H4 (cell line): ENCODE measurements around the gene NR6A1. TPM values are rescaled to one million over a fixed set of nuclear protein-coding genes. Genes with fewer than 3 reads are reported as not detected.

ENCODE experiments used
- DNase-seq: peaks from one replicate; pipeline ENCODE4 v3.0.0-alpha.2; 2015; ENCODE audit warnings: low spot score
- total RNA-seq: library from RNA; depleted of rRNA; stranded (reverse); fragments of >200 nt; shearing (Covaris generic); gene quantifications from 2 replicates; pipeline ENCODE4 v1.2.3, GENCODE V29; 2014; rRNA removed

The NR6A1 gene
- total RNA-seq, 1 experiment from 2014 or later = 3.7 TPM

GRCh38 chr9:124472770-124473169 lies 298.3 kb downstream of the NR6A1 start:
- DNase-seq = no peak

- no peak for DNase-seq
Observed at GRCh38 chr9:124471761-124472160, 299.4 kb downstream of the NR6A1 start.

GRCh38 chr9:124470726-124471125 lies 300.4 kb downstream of the NR6A1 start:
- DNase-seq = no peak

GRCh38 chr9:124470306-124470705 lies 300.8 kb downstream of the NR6A1 start:
- no peak for DNase-seq

DNA sequence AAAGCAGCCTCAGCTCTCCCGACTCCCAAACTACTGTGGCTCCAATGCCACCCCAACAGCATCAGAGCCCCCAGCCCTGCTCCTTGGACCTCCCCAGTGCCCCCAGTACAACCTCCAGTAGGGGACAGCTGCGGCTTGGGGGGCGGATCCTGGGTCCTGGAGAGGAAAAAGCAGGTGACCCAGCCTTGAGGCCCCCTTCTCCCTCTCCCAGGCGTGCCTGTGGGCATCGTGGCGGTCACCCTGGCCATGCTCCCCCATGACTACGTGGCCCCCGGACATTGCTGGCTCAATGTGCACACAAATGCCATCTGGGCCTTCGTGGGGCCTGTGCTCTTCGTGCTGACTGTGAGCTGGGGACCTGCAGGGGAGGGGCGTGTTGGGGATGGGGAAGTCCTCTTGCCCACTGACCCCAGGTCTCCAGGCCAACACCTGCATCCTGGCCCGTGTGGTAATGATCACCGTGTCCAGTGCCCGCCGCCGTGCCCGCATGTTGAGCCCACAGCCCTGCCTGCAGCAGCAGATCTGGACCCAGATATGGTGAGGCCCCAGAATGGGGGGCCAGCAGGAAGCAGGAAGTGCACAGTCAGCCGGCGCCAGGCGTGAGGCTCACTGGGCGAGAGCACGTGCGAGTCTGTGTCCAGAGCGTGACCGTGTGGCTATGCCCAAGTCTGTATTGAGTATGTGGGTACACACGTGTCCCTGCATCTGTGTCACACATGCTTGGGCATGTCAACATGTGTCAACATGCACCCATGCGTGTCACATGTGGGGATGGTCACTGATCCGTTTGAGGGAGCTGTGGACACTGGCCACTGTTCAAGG lies 301.9 kb downstream of the NR6A1 start:
- DNase-seq = no peak

GRCh38 chr9:124468061-124468740 lies 302.9 kb downstream of the NR6A1 start:
- no peak for DNase-seq

GRCh38 chr9:124467410-124468060 lies 303.6 kb downstream of the NR6A1 start:
- no peak for DNase-seq

Other genes starting within 250 kb of the NR6A1 start
- gene OLFML2A, start 5.8 kb upstream of the NR6A1 start, total RNA-seq = 2.8 and 5.5 TPM in 2 replicates
- gene WDR38, start 82.1 kb upstream of the NR6A1 start, total RNA-seq = not detected in 2 replicates
- 2,412 and 2,808 TPM in 2 replicates for gene RPL35, start 90.6 kb upstream of the NR6A1 start, total RNA-seq
- 22.1 and 35.7 TPM in 2 replicates for gene ARPC5L, start 90.8 kb upstream of the NR6A1 start, total RNA-seq
- gene GOLGA1, start 169.8 kb upstream of the NR6A1 start, total RNA-seq = 7.9 and 8.0 TPM in 2 replicates